HG02610 (cell line): ENCODE data around the gene SKIDA1.

Experiments used
- ATAC-seq: cut with Tn5 transposase; IDR thresholded peaks from one replicate; pipeline ENCODE4 v1.9.1; 2021; ENCODE audit warnings: mild to moderate bottlenecking, moderate library complexity; ENCODE audit not compliant: unreplicated experiment

Gene SKIDA1

DNA sequence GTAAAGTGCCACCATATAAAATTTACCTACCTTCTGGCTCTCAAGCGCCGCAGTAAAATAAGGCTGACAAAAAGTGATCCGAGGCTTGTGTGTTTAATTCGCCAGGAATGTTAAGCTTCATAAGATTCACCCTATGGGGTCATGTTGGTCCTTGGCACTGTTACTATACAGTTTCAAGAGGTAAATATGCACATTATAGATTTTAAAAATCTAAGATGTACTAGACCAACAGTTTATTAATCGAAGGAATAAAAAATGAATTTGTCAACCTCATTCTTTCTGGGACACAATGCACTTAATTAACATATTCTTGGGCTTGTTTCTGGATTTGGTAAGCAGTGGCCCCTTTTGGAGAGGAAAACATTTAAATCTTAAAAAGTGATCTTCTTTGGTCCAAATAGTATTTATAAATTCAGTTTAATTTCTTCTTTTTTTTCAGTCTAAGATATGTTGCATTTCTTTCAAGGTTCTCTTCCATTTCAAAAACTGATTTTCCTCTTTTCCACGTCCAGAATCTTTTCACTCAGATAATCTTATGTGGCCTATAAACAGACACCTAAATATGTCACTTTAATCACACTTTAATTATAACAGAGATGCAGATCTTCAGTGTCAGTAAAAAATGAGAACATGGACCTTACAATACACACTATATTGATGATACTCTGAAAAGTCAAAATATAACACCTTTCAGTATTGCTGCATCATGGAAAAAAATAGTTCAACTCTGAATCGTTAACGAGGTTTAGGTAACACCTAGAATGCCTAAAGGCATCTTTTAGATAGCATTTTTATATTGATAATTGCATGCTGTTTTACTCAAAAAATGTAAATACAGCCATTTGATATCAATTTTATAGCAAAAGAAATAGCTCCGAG lies 3.8 kb upstream of the SKIDA1 start:
- no peak for ATAC-seq

DNA sequence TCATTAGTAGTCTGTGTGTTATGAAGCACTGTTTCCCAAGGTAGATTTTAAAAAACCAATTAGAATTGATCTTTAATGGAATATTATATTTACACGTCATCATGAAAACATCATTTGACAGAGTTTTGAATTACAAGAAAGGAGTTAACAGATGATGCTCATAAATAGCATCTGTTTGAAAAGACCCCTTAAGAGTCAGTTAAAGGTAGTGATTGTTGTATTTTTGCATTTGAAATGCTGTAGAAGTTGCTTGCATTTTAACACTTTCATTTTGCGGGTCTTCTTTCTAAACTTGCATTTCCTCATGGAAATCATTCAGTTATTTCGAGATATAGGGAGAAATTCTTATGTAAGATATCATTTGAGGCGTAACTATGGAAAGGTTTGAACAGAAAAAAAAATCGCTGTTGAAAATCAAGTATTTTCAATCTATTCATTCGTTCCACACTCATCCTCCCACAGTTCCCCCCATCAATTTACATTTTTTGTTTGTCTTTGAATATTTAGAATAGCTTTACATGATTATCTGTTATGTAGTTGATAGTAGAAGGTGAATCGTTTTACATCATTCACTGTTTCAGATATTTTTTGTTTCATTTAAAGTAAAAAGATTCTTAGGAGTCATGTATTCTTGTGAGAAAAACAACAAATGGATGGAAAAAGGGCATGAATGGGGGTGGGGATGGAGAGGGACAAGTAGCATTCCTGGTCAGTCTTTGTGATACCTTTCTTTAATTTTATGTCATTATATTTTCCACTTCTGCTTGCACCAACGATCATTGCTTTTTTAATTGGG lies 3.0 kb upstream of the SKIDA1 start:
- ATAC-seq, result no peak

GRCh38 chr10:21527598-21528235 lies 2.2 kb upstream of the SKIDA1 start:
- ATAC-seq, result no peak

GRCh38 chr10:21526860-21527597 lies 1.5 kb upstream of the SKIDA1 start:
- ATAC-seq, result no peak

DNA sequence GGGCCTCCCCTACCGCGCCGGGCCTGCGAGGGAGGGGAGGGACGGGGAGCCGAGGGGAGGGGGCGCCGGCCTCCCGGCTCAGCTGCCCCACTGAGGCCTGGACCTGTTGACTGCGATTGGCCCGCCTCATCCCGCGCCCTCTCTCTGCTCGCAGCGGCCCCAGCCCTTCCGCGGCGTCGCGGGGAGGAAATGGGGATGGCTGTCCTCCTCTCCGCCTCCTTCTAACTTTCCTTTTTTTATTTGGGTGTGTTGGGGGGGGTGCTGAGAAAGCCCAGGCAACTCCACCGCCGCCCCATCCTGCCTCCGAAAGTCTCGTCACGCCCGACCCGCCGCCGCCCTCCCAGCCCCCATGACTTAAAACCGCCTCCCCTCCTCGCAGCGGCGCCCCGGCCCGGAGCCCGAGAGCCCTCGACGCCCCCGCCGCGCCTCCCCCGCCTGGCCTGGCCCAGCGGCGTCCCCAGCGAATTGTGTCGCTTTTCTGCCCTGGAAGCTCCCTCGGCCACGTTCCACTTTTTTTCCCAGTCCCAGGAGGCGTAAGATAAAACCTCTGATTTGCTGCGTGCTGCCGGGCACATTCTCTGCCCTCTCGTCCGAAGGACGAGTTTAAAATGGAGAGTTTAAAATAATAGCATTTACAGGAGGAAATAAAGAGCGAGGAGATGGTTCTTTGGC lies 842 bp upstream of the SKIDA1 start:
- ATAC-seq, result peak; percentile 33

- ATAC-seq, result no peak
These were observed 736 bp downstream of the SKIDA1 start for GRCh38 chr10:21524526-21525366.

- no peak for ATAC-seq
These were observed 1.4 kb downstream of the SKIDA1 start for GRCh38 chr10:21524131-21524525.

GRCh38 chr10:21523557-21524008 lies 1.9 kb downstream of the SKIDA1 start:
- no peak for ATAC-seq

GRCh38 chr10:21522631-21523406 lies 2.7 kb downstream of the SKIDA1 start:
- ATAC-seq, result no peak

DNA sequence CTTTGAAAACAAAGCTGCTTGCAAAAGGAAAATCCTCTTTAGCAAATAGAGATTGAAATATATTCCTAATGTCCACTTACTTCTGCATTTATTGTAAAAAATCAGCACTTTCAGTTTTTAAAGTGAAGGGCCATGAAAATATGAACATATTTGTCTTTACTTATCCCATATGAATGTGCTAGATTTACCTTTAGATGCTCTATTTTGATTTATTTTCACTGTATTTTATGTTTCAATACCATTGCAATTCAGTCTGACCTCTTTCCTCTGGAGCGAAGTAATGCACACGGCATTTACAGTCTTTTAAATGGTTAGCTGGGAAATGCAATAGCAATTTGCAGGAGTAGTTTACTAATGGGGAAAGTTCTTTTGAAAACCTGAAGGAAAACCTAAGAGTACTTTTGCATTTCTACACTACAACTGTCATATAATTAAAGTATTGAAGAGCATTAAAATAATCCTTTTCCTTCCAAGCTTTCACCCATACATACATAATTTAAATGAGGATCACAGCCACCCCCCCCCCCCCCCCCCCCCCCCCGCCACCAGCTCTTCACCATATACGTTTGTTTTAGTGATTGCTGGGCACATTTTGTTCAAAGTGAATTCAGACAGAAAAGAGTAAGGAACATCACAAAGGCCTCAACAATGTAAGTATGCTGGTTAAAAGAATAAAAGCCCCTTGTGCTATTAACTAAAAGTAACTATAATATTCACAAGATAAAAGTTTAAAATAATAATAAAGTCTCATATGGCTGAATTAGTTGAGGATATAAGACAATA lies 3.5 kb downstream of the SKIDA1 start:
- ATAC-seq, result no peak

DNA sequence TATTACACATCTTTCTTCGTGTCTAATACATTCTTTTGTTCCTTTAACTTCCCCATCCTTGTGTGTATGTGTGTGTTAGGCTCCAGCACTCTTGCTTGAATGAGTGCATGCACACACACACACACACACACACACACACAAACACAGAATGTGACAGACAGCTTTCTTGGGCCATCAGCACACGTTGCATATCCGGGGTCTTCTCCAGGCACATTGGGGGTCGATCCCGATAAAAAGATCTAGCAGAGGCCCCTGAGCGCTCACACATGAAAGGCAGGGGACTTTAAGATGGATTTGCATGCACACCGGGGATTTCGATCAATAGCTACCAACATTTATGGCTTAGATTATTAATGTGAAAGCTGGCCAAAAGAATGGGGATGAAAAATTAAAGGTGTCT lies 4.5 kb downstream of the SKIDA1 start:
- ATAC-seq, result no peak

DNA sequence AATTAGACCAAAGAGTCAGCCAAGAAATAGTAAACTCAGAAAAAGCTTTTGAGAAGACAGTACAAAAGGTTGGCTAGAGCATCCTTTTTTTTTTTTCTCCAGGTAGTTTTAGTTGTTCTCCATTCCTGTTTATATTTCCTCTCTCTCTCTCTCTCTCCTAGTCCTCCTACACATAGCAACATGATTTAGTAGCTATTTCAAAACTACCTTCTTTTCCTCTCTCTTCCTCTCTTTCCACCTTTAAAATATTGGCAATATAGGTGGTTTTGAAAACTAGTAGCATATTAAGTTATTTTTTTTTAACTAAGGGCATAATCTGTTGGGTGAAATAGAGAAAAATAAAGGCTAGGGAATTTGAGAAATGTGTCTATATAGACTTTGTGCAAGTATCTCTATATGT lies 5.0 kb downstream of the SKIDA1 start:
- no peak for ATAC-seq

DNA sequence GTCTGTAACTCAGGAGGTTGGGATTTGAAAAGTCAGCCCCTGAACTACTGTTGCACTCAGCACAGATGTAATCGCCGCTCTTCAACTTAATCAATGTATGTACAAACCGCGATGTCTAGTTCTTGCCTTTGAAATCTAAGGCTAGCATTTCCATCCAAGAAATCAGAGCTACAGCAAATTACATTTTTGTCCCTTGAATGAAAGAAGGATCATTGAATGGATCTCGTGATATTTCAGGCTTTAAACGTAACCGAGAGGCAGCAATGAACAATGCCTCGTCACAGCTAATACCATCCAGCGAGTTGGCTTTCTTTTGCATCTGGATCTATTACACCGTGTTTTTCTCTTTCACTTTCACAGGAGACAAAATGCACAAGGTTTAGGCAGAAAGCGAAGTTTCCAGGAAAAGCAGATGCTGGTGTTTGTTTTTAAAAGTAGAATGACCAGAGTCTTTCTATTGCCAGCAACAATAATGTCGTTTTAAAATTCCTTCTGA lies 5.5 kb downstream of the SKIDA1 start:
- ATAC-seq, result peak; percentile 45

- ATAC-seq, result no peak
These were observed 6.0 kb downstream of the SKIDA1 start for GRCh38 chr10:21519397-21519933.

DNA sequence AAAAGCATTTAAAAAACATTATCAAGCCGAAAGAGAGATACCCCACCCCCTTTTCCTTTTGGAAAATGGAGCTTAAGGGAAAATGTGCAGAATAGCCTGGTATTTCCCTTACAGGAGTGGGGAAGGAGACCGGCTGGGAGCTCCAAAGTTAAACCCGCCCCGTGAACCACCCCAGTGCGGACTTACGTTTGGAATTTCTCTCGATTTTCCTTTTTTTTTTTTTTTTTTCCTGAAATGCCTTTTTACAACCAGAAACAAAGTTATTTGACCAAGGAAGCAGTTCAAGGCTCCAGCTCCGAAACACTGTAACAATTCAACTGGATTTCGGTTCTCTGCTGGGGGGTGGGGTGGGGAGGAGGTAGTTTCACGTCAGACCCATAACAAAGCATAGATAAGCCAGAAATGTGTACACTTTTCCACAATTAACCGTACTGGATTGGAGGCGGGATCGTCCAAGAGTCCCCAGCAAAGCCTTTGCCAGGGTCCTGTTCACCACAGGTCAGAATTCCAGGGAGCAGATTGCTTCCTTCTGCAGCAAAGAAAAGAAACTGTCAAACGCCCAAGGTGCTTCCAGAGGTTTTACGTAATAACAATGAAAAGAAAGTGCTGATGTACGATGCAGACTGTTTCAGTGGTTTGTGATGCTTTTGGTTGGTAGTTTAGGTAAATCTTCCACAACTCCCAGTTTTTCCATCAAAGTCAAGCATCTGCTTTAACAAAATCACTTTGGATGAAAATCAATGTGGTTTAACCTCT lies 6.7 kb downstream of the SKIDA1 start:
- no peak for ATAC-seq

GRCh38 chr10:21518149-21518640 lies 7.3 kb downstream of the SKIDA1 start:
- ATAC-seq, result no peak
